Chondrocyte (in vitro differentiated cells): ENCODE data around the gene MTFR1L. TPM values are rescaled to one million over a fixed set of nuclear protein-coding genes. Genes with fewer than 3 reads are reported as not detected.

Source experiments
- DNase-seq: peaks from one replicate; pipeline ENCODE4 v3.0.0; 2021; ENCODE audit warnings: mixed read lengths, low spot score
- H3K27ac Mint-ChIP-seq: one replicate; pipeline ENCODE4 v1.8.0; 2021; ENCODE audit warnings: mild to moderate bottlenecking, moderate library complexity, mixed read lengths; ENCODE audit not compliant: unreplicated experiment
- H3K27me3 Mint-ChIP-seq: 2 replicates; pipeline ENCODE4 v1.8.0; 2021; ENCODE audit warnings: low read depth, mixed read lengths
- H3K36me3 Mint-ChIP-seq: 2 replicates; pipeline ENCODE4 v1.8.0; 2021; ENCODE audit warnings: low read depth, mixed read lengths
- H3K4me1 Mint-ChIP-seq: 2 replicates; pipeline ENCODE4 v1.8.0; 2021; ENCODE audit warnings: low read depth, mild to moderate bottlenecking, mixed read lengths
- H3K4me3 Mint-ChIP-seq: one replicate; pipeline ENCODE4 v1.8.0; 2021; ENCODE audit warnings: mild to moderate bottlenecking, moderate library complexity, mixed read lengths; ENCODE audit not compliant: unreplicated experiment
- H3K9me3 Mint-ChIP-seq: 2 replicates; pipeline ENCODE4 v1.8.0; 2021; ENCODE audit warnings: low read depth, mixed read lengths
- CTCF ChIP-seq: fragments of 200-600 bp; sonication (generic); IDR thresholded peaks from 2 replicates; pipeline ENCODE4 v1.5.0; 2021; ENCODE audit warnings: antibody characterized with exemption, mild to moderate bottlenecking, moderate library complexity
- total RNA-seq: library from RNA; stranded (reverse); gene quantifications from 3 replicates; pipeline ENCODE4 v1.2.1, GENCODE V29; 2021

Gene MTFR1L
- total RNA-seq, 1 donor from 2014 or later: 51.2 TPM

- Mint-ChIP-seq H3K4me3 (no peak overlapping the region), H3K4me1 (peaks cover 26% of the 10 kb centered on the region)
Observed at GRCh38 chr1:25793585-25794170, 26.1 kb upstream of the MTFR1L start.

GRCh38 chr1:25794325-25794724, 25.4 kb upstream of the MTFR1L start:
- Mint-ChIP-seq H3K27ac (peak overlapping the region; percentile 37), H3K4me1 (peaks cover 27% of the 10 kb centered on the region), H3K9me3 (no peaks in the 10 kb centered on the region), H3K4me3 (no peak overlapping the region), H3K36me3 (no peaks in the 10 kb centered on the region), H3K27me3 (no peaks in the 10 kb centered on the region)
- no peak for DNase-seq
- no peak for TF ChIP-seq CTCF

More at GRCh38 chr1:25793585-25794170, 26.1 kb upstream of the MTFR1L start:
- no peak for DNase-seq
- Mint-ChIP-seq H3K27me3 (no peaks in the 10 kb centered on the region), H3K36me3 (no peaks in the 10 kb centered on the region), H3K9me3 (no peaks in the 10 kb centered on the region), H3K27ac (no peak overlapping the region)
- no peak for TF ChIP-seq CTCF

- no peak overlapping the region for H3K27ac Mint-ChIP-seq
- H3K4me1 Mint-ChIP-seq: peaks cover 31% of the 10 kb centered on the region
- no peaks in the 10 kb centered on the region for H3K36me3 Mint-ChIP-seq
- no peaks in the 10 kb centered on the region for H3K9me3 Mint-ChIP-seq
- no peaks in the 10 kb centered on the region for H3K27me3 Mint-ChIP-seq
- TF ChIP-seq CTCF: no peak
- no peak overlapping the region for H3K4me3 Mint-ChIP-seq
- DNase-seq: no peak
Observed at GRCh38 chr1:25795211-25795610, 24.5 kb upstream of the MTFR1L start.

GRCh38 chr1:25795946-25796810, 23.6 kb upstream of the MTFR1L start:
- Mint-ChIP-seq H3K36me3 (no peaks in the 10 kb centered on the region), H3K4me3 (no peak overlapping the region), H3K27me3 (no peaks in the 10 kb centered on the region), H3K9me3 (no peaks in the 10 kb centered on the region), H3K27ac (no peak overlapping the region), H3K4me1 (peaks cover 39% of the 10 kb centered on the region)
- TF ChIP-seq CTCF: no peak
- DNase-seq: no peak

- peak; percentile 89 for TF ChIP-seq CTCF
- Mint-ChIP-seq H3K4me1 (peaks cover 40% of the 10 kb centered on the region), H3K4me3 (no peak overlapping the region), H3K36me3 (no peaks in the 10 kb centered on the region), H3K9me3 (no peaks in the 10 kb centered on the region), H3K27me3 (no peaks in the 10 kb centered on the region), H3K27ac (no peak overlapping the region)
- no peak for DNase-seq
Observed at GRCh38 chr1:25796811-25797458, 22.8 kb upstream of the MTFR1L start.
